CD4-positive, alpha-beta memory T cell (primary cell): ENCODE measurements around the gene RARS2. TPM values are rescaled to one million over a fixed set of nuclear protein-coding genes. Genes with fewer than 3 reads are reported as not detected.

Experiments used
- CTCF ChIA-PET: fragments of 350-600 bp; sonication (Branson Sonifier 250); formaldehyde crosslinking; loops from one replicate; lab custom pipeline; 2021; ENCODE audit warnings: inconsistent platforms; ENCODE audit not compliant: partially characterized antibody; lab: Charles Lee
- POLR2A ChIA-PET: fragments of 350-600 bp; sonication (Branson Sonifier 250); formaldehyde crosslinking; loops from one replicate; lab custom pipeline; 2021; ENCODE audit not compliant: partially characterized antibody; lab: Charles Lee
- DNase-seq, 5 donors: peaks; one replicate each; pipeline versions ENCODE4 v3.0.0 to v3.0.0-alpha.2; 2020 to 2022; ENCODE audit warnings: mixed read lengths in 1 of 5
- H3K27ac ChIP-seq: one replicate; pipeline ENCODE4 v1.7.0; 2013; ENCODE audit warnings: low read depth, low read length
- H3K27me3 ChIP-seq: 2 replicates; pipeline ENCODE4 v1.7.0; 2013; ENCODE audit warnings: mild to moderate bottlenecking, low read length, moderate library complexity; ENCODE audit not compliant: insufficient read depth
- H3K36me3 ChIP-seq: 2 replicates; pipeline ENCODE4 v1.7.0; 2013; ENCODE audit warnings: mild to moderate bottlenecking, low read length, moderate library complexity; ENCODE audit not compliant: insufficient read depth
- H3K4me1 ChIP-seq: 2 replicates; pipeline ENCODE4 v1.7.0; 2013; ENCODE audit warnings: mild to moderate bottlenecking, low read length, moderate library complexity; ENCODE audit not compliant: insufficient read depth
- H3K4me3 ChIP-seq, 2 donors: one replicate each; pipeline ENCODE4 v1.7.0; 2013; ENCODE audit warnings: low read length in 2 of 2, mild to moderate bottlenecking in 1 of 2
- H3K9me3 ChIP-seq, 2 donors: one replicate each; pipeline ENCODE4 v1.7.0; 2013; ENCODE audit warnings: low read length in 2 of 2, control low read depth in 1 of 2; ENCODE audit not compliant: control insufficient read depth in 1 of 2
- H3K27ac Mint-ChIP-seq, 7 donors: one replicate each; pipeline ENCODE4 v1.8.0; 2020 to 2021; ENCODE audit warnings: mixed read lengths in 7 of 7, mild to moderate bottlenecking in 6 of 7, inconsistent platforms in 3 of 7, moderate library complexity in 3 of 7
- H3K27me3 Mint-ChIP-seq, 2 donors: one replicate each; pipeline ENCODE4 v1.8.0; 2020 to 2021; ENCODE audit warnings: mixed read lengths in 2 of 2
- H3K36me3 Mint-ChIP-seq, 2 donors: one replicate each; pipeline ENCODE4 v1.8.0; 2020 to 2021; ENCODE audit warnings: mixed read lengths in 2 of 2, inconsistent platforms in 1 of 2, mild to moderate bottlenecking in 1 of 2
- H3K4me1 Mint-ChIP-seq, 4 donors: one replicate each; pipeline ENCODE4 v1.8.0; 2020 to 2021; ENCODE audit warnings: mixed read lengths in 4 of 4, mild to moderate bottlenecking in 1 of 4
- H3K4me3 Mint-ChIP-seq, 8 donors: one replicate each; pipeline ENCODE4 v1.8.0; 2020 to 2021; ENCODE audit warnings: mixed read lengths in 8 of 8, mild to moderate bottlenecking in 7 of 8, moderate library complexity in 6 of 8, inconsistent platforms in 3 of 8
- H3K9me3 Mint-ChIP-seq, 8 donors: one replicate each; pipeline ENCODE4 v1.8.0; 2020 to 2021; ENCODE audit warnings: mixed read lengths in 8 of 8, mild to moderate bottlenecking in 5 of 8, inconsistent platforms in 3 of 8, moderate library complexity in 1 of 8
- intact Hi-C: fragments of 100-400 bp; cut with micrococcal nuclease; formaldehyde crosslinking; loops from one replicate; pipeline ENCODE4 v1.15.1; 2023
- polyA plus RNA-seq, 2 donors: library from polyadenylated mRNA; unstranded; fragments of 300-500 nt; fragmentation: Illumina TruSeq; gene quantifications; one replicate each; pipeline ENCODE4 v1.2.3, GENCODE V29; 2021
- total RNA-seq, 2 experiments: library from RNA; stranded (reverse); gene quantifications; one replicate each; pipeline ENCODE4 v1.2.3, GENCODE V29; 2021

The RARS2 gene
- total and polyA plus RNA-seq, 4 experiments from 2014 or later = 34.7 to 39.3 (median 38.6) TPM

DNA sequence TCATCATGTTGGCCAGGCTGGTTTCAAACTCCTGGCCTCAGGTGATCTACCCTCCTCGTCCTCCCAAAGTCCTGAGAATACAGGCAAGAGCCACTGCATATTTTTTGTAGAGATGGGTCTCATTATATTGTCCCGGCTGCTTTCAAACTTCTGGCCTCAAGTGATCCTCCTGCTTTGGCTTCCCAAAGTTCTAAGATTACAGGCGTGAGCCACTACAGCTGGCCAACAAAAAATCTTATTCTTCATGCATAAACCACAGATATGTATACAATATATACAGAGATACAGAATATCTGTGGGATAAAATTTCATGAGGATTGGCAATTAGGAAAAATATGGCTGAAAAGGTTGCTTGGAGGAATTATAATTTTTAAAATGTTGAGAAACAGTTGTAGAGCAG is 67.1 kb downstream of the RARS2 start:
- no peak overlapping the region for H3K4me3 ChIP-seq
- Mint-ChIP-seq H3K9me3 (no peaks in the 10 kb centered on the region), H3K36me3 (peaks cover 36 to 72% of the 10 kb centered on the region in 2 donors), H3K27ac (peak overlapping the region in 3 of 7 donors; percentile 22 to 70 (median 41)), H3K27me3 (no peaks in the 10 kb centered on the region), H3K4me3 (no peak overlapping the region), H3K4me1 (peaks cover 0 to 5% (median 2%) of the 10 kb centered on the region in 4 donors)
- H3K36me3 ChIP-seq = peaks cover 31% of the 10 kb centered on the region
- H3K9me3 ChIP-seq = no peaks in the 10 kb centered on the region
- intact Hi-C loops = no loop called here
- no peaks in the 10 kb centered on the region for H3K4me1 ChIP-seq
- no peaks in the 10 kb centered on the region for H3K27me3 ChIP-seq
- H3K27ac ChIP-seq = no peak overlapping the region
- CTCF ChIA-PET = interaction anchor here (0.7 kb wide), 2 partner anchors 133 to 316 kb away, joined by 3 to 5 read pairs; no protein-coding TSS in a partner anchor
- no peak for DNase-seq
- POLR2A ChIA-PET = no interaction called here

DNA sequence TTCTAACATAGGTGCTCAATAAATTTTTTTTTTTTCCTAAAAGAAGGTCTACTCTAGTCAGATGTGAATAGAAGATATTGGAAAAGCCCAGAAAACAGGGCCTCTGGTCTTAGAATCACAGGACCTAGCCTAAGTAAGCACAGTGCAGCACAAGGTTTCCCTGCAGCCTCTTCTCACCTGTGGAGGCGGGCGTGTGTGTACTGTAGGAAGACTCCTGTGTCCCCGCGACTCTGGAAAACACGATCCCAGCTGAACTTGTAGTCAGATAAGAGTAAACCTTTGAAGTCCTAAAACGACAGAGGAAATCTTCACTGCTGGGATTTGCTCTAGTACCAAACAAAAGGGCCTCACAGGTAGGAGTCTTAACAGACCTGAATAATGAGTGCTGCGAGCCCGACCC is 71.3 kb downstream of the RARS2 start:
- H3K36me3 ChIP-seq = peaks cover 37% of the 10 kb centered on the region
- H3K4me3 ChIP-seq = no peak overlapping the region
- CTCF ChIA-PET = no interaction called here
- no peaks in the 10 kb centered on the region for H3K27me3 Mint-ChIP-seq
- no peaks in the 10 kb centered on the region for H3K9me3 Mint-ChIP-seq
- H3K4me1 ChIP-seq = peaks cover 7% of the 10 kb centered on the region
- H3K27ac ChIP-seq = no peak overlapping the region
- H3K4me1 Mint-ChIP-seq = peaks cover 7 to 13% (median 9%) of the 10 kb centered on the region in 4 donors
- POLR2A ChIA-PET = no interaction called here
- intact Hi-C loops = no loop called here
- DNase-seq = no peak
- H3K36me3 Mint-ChIP-seq = peaks cover 33 to 78% of the 10 kb centered on the region in 2 donors
- no peak overlapping the region for H3K4me3 Mint-ChIP-seq
- H3K9me3 ChIP-seq = no peaks in the 10 kb centered on the region
- H3K27me3 ChIP-seq = no peaks in the 10 kb centered on the region
- peak overlapping the region in 1 of 7 donors; percentile 22 for H3K27ac Mint-ChIP-seq

DNA sequence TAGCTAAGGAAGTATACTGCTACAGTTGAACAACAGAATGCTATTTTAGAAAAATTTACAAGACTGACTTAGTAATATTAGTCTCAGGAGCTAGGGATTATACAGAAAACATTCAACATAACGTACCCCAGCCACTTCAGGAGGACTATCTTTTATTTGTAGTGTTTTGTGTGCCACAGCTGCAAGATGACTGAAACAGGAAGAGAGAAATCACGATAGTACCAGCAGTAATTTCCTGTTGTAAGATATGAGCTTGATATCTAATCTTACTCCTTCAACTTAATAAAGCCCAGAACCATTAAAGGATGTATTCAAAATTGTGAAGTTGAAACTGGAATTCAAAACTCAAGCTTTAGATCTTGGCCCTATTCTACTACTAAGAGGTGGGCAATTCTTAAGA is 75.0 kb downstream of the RARS2 start:
- peak overlapping the region in 6 of 7 donors; percentile 36 to 79 (median 65) for H3K27ac Mint-ChIP-seq
- POLR2A ChIA-PET = interaction anchor here (1.0 kb wide), 1 partner anchor 187 kb away, joined by 3 read pairs; the partner anchor contains the start of gene AKIRIN2
- H3K9me3 ChIP-seq = no peaks in the 10 kb centered on the region
- CTCF ChIA-PET = interaction anchor here (0.6 kb wide), 1 partner anchor 21 kb away, joined by 3 read pairs; no protein-coding TSS in a partner anchor
- no peaks in the 10 kb centered on the region for H3K9me3 Mint-ChIP-seq
- no peaks in the 10 kb centered on the region for H3K27me3 Mint-ChIP-seq
- no peak overlapping the region for H3K27ac ChIP-seq
- peaks cover 36% of the 10 kb centered on the region for H3K36me3 ChIP-seq
- H3K4me1 Mint-ChIP-seq = peaks cover 7 to 13% (median 9%) of the 10 kb centered on the region in 4 donors
- H3K4me3 Mint-ChIP-seq = peak overlapping the region in 2 of 8 donors; percentile 14 to 44
- intact Hi-C loops = no loop called here
- DNase-seq = no peak
- H3K4me3 ChIP-seq = no peak overlapping the region
- peaks cover 7% of the 10 kb centered on the region for H3K4me1 ChIP-seq
- no peaks in the 10 kb centered on the region for H3K27me3 ChIP-seq
- H3K36me3 Mint-ChIP-seq = peaks cover 48 to 82% of the 10 kb centered on the region in 2 donors

DNA sequence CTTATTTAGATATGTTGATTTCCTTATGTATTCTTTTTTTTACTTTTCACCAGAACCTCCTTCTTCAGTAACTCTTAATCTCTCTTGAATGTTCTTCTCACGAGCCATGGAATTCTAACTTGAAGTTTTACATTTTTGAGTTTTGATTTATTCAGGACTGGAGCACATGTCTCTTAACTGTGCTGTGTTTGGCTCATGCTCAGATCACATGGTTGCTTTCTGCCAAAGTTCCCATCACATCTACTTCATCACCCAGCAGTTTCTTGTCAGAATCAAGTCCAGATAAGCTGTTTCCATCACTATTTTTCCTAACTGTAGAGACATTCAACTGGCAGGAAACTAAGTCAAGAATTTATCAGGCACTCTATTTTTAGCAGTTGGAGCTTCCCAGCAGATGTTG is 85.3 kb downstream of the RARS2 start:
- no peaks in the 10 kb centered on the region for H3K9me3 Mint-ChIP-seq
- Histone ChIP-seq H3K27me3 (no peaks in the 10 kb centered on the region), H3K9me3 (no peaks in the 10 kb centered on the region), H3K4me1 (no peaks in the 10 kb centered on the region), H3K27ac (no peak overlapping the region), H3K36me3 (peaks cover 12% of the 10 kb centered on the region), H3K4me3 (no peak overlapping the region)
- H3K4me3 Mint-ChIP-seq = no peak overlapping the region
- DNase-seq = no peak
- peaks cover 0 to 7% (median 3%) of the 10 kb centered on the region in 4 donors for H3K4me1 Mint-ChIP-seq
- POLR2A ChIA-PET = interaction anchor here (1.0 kb wide), 1 partner anchor 69 kb away, joined by 3 read pairs; no protein-coding TSS in a partner anchor
- intact Hi-C loops = no loop called here
- H3K36me3 Mint-ChIP-seq = peaks cover 29 to 51% of the 10 kb centered on the region in 2 donors
- CTCF ChIA-PET = interaction anchor here (1.1 to 1.3 kb wide), 2 partner anchors 15 to 20 kb away, joined by 3 to 4 read pairs; no protein-coding TSS in a partner anchor
- no peaks in the 10 kb centered on the region for H3K27me3 Mint-ChIP-seq
- H3K27ac Mint-ChIP-seq = peak overlapping the region in 3 of 7 donors; percentile 4 to 77 (median 19)

DNA sequence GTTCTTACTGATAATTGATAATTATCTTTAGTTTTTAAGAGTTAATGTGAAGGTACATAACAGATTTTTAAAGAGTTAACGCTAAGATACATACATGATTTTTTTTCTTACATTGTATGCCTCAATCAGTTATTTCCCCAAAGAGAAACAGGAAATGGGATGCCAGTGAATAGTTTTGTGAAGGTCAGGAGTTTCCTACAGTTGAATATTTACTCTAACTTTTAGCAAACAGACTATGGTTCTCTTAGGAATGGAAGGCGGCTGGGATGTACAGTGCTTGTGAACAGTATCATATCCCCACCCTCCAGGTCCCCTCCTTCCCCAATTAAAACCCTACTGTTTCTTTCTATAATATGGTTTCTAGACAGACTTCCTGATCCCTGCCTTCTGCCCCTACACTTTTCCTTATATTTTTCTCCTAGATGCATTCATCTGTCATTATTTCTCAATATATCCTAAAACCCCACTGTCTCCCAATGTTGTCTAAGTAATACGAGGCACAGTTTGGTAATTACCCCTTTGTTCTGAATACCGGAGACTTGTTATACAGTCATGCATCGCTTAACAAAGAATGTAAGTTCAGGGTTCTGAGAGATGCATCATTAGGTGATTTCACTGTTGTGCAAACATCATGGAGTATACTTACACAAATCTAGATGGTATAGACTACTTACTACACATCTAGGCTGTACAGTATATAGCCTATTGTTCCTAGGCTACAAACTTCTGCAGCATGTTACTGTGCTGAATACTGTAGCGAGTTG is 87.8 kb downstream of the RARS2 start:
- POLR2A ChIA-PET = no interaction called here
- DNase-seq = no peak
- Mint-ChIP-seq H3K27me3 (no peaks in the 10 kb centered on the region), H3K4me1 (peaks cover 0 to 12% (median 6%) of the 10 kb centered on the region in 4 donors), H3K4me3 (no peak overlapping the region), H3K36me3 (peaks cover 29 to 38% of the 10 kb centered on the region in 2 donors), H3K9me3 (no peaks in the 10 kb centered on the region), H3K27ac (peak overlapping the region in 3 of 7 donors; percentile 2 to 43 (median 12))
- Histone ChIP-seq H3K27me3 (no peaks in the 10 kb centered on the region), H3K27ac (no peak overlapping the region), H3K36me3 (peaks cover 4% of the 10 kb centered on the region), H3K4me1 (no peaks in the 10 kb centered on the region), H3K4me3 (no peak overlapping the region), H3K9me3 (no peaks in the 10 kb centered on the region)
- CTCF ChIA-PET = no interaction called here
- intact Hi-C loops = no loop called here

DNA sequence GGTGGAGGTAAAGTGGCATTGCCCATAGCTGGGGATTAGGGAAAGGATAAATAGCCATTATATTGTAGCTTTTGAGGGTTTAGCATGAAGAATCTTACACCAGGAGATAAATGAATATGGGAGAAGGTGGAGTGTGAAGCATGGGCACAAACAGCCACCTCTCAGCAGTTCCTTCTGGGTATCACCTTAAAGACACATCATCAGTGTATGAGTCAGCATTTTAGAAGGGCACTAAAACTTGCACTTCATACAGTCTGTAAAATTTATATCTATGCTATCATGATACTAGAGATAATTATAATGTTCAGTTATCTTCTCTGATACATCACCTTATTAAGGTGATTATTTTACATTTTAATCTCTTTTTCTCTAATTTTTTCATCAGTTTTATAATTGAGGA is 91.7 kb downstream of the RARS2 start:
- H3K27me3 Mint-ChIP-seq = no peaks in the 10 kb centered on the region
- H3K27ac ChIP-seq = no peak overlapping the region
- DNase-seq = no peak
- H3K4me1 Mint-ChIP-seq = peaks cover 0 to 8% (median 4%) of the 10 kb centered on the region in 4 donors
- peaks cover 24 to 29% of the 10 kb centered on the region in 2 donors for H3K36me3 Mint-ChIP-seq
- POLR2A ChIA-PET = no interaction called here
- H3K27ac Mint-ChIP-seq = peak overlapping the region in 2 of 7 donors; percentile 17 to 48
- no peaks in the 10 kb centered on the region for H3K9me3 Mint-ChIP-seq
- H3K9me3 ChIP-seq = no peaks in the 10 kb centered on the region
- no peak overlapping the region for H3K4me3 Mint-ChIP-seq
- H3K36me3 ChIP-seq = peaks cover 4% of the 10 kb centered on the region
- no peaks in the 10 kb centered on the region for H3K27me3 ChIP-seq
- no peak overlapping the region for H3K4me3 ChIP-seq
- CTCF ChIA-PET = interaction anchor here (0.7 kb wide), 1 partner anchor 221 kb away, joined by 3 read pairs; no protein-coding TSS in a partner anchor
- no peaks in the 10 kb centered on the region for H3K4me1 ChIP-seq
- intact Hi-C loops = no loop called here

DNA sequence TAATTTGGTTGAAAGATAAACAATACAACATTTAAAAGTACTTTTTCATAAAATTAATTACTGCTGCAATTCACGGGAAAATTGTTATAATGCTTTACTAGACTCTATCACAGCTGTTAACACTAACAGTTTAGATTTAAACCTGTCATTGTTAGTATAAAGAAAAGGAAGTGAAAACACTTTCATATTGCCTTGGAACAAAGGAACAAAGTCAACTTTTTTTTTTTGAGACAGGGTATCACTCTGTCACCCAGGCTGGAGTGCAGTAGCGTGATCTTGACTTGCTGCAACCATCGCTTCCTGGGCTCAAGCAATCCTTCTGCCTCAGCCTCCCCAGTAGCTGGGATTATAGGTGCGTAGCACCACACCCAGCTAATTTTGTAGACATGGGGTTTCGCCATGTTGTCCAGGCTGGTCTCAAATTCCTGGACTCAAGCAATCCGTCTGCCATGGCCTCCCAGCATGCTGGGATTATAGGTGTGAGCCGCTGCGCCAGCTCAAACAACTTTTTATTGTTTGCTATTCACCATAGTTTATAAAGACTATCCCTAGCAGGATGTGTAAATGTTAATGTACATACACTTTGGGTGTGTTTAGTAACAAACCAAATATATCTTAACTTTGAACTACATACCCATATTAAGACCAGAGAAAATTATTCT is 94.9 kb downstream of the RARS2 start:
- no peaks in the 10 kb centered on the region for H3K9me3 ChIP-seq
- no peak overlapping the region for H3K4me3 ChIP-seq
- no peak overlapping the region for H3K27ac Mint-ChIP-seq
- DNase-seq = no peak
- ChIA-PET CTCF (interaction anchor here (1.0 to 2.2 kb wide), 3 partner anchors 9 to 15 kb away, joined by 3 to 6 read pairs (median 3); no protein-coding TSS in a partner anchor), POLR2A (interaction anchor here (1.0 kb wide), 1 partner anchor 13 kb away, joined by 3 read pairs; no protein-coding TSS in a partner anchor)
- H3K4me3 Mint-ChIP-seq = no peak overlapping the region
- peaks cover 0 to 8% (median 5%) of the 10 kb centered on the region in 4 donors for H3K4me1 Mint-ChIP-seq
- no peaks in the 10 kb centered on the region for H3K9me3 Mint-ChIP-seq
- no peaks in the 10 kb centered on the region for H3K4me1 ChIP-seq
- H3K36me3 Mint-ChIP-seq = peaks cover 19 to 21% of the 10 kb centered on the region in 2 donors
- H3K27ac ChIP-seq = no peak overlapping the region
- no peaks in the 10 kb centered on the region for H3K27me3 Mint-ChIP-seq
- no peaks in the 10 kb centered on the region for H3K27me3 ChIP-seq
- intact Hi-C loops = no loop called here
- H3K36me3 ChIP-seq = no peaks in the 10 kb centered on the region
